GM23338 (cell line): ENCODE measurements around the gene GPC6. TPM values are rescaled to one million over a fixed set of nuclear protein-coding genes. Genes with fewer than 3 reads are reported as not detected.

Experiments
- ATAC-seq: fragments of 200-7000 bp; cut with Tn5 transposase; 3 replicates; pipeline ENCODE4 v1.9.1; 2020
- DNase-seq: peaks from one replicate; pipeline ENCODE4 v3.0.0-alpha.2; 2015; ENCODE audit warnings: low spot score
- H2AFZ ChIP-seq: fragments of 200-600 bp; sonication (generic); 2 replicates; pipeline ENCODE4 v1.8.0; 2016; ENCODE audit warnings: antibody characterized with exemption, mild to moderate bottlenecking, moderate library complexity
- H3F3A ChIP-seq: fragments of 200-600 bp; sonication (generic); replicated peaks from 2 replicates; pipeline ENCODE4 v1.8.0; 2017; ENCODE audit warnings: antibody characterized with exemption, mixed run types, low read depth
- H3K27ac ChIP-seq: fragments of 200-600 bp; sonication (generic); 2 replicates; pipeline ENCODE4 v1.6.1; 2016; ENCODE audit warnings: low read depth
- H3K27me3 ChIP-seq: fragments of 200-600 bp; sonication (generic); 2 replicates; pipeline ENCODE4 v1.8.0; 2016; ENCODE audit warnings: mild to moderate bottlenecking, mixed run types, moderate library complexity; ENCODE audit not compliant: insufficient read depth
- H3K36me3 ChIP-seq: fragments of 200-600 bp; sonication (generic); 2 replicates; pipeline ENCODE4 v1.8.0; 2016; ENCODE audit warnings: mild to moderate bottlenecking; ENCODE audit not compliant: insufficient read depth
- H3K4me1 ChIP-seq: fragments of 200-600 bp; sonication (generic); 2 replicates; pipeline ENCODE4 v1.8.0; 2016; ENCODE audit warnings: mild to moderate bottlenecking, moderate library complexity; ENCODE audit not compliant: insufficient read depth
- H3K4me2 ChIP-seq: fragments of 200-600 bp; sonication (generic); 2 replicates; pipeline ENCODE4 v1.7.1; 2017; ENCODE audit warnings: mixed run types
- H3K4me3 ChIP-seq: fragments of 200-600 bp; sonication (generic); 2 replicates; pipeline ENCODE4 v1.6.1; 2016; ENCODE audit warnings: mixed run types
- H3K79me2 ChIP-seq: fragments of 200-600 bp; sonication (generic); replicated peaks from 2 replicates; pipeline ENCODE4 v1.8.0; 2017; ENCODE audit warnings: mild to moderate bottlenecking; ENCODE audit not compliant: insufficient read depth
- H3K9me2 ChIP-seq: fragments of 200-600 bp; sonication (generic); 2 replicates; pipeline ENCODE4 v1.8.0; 2017; ENCODE audit not compliant: insufficient read depth
- H4K20me1 ChIP-seq: fragments of 200-600 bp; sonication (generic); replicated peaks from 2 replicates; pipeline ENCODE4 v1.8.0; 2017; ENCODE audit warnings: mild to moderate bottlenecking; ENCODE audit not compliant: insufficient read depth
- H3K27ac Mint-ChIP-seq: 2 replicates; pipeline ENCODE4 v1.8.0; 2020; ENCODE audit warnings: inconsistent platforms, mild to moderate bottlenecking, moderate library complexity, mixed read lengths
- H3K27me3 Mint-ChIP-seq: 3 replicates; pipeline ENCODE4 v1.8.0; 2022; ENCODE audit warnings: low read depth, mild to moderate bottlenecking, moderate library complexity, mixed read lengths, inconsistent platforms; ENCODE audit not compliant: insufficient read depth, poor library complexity
- H3K36me3 Mint-ChIP-seq: 3 replicates; pipeline ENCODE4 v1.8.0; 2021; ENCODE audit warnings: low read depth, mild to moderate bottlenecking, inconsistent platforms, moderate library complexity, mixed read lengths
- H3K4me1 Mint-ChIP-seq: 3 replicates; pipeline ENCODE4 v1.8.0; 2020; ENCODE audit warnings: mild to moderate bottlenecking, inconsistent platforms, mixed read lengths
- H3K4me3 Mint-ChIP-seq: 3 replicates; pipeline ENCODE4 v1.8.0; 2021; ENCODE audit warnings: moderate library complexity, mild to moderate bottlenecking, inconsistent platforms, mixed read lengths
- H3K9me3 Mint-ChIP-seq: 3 replicates; pipeline ENCODE4 v1.8.0; 2020; ENCODE audit warnings: moderate library complexity, mild to moderate bottlenecking, inconsistent platforms, mixed read lengths
- JUNB ChIP-seq: IDR thresholded peaks from one replicate; pipeline ENCODE4 v1.6.1; 2016; ENCODE audit warnings: antibody characterized with exemption; ENCODE audit not compliant: unreplicated experiment
- NANOG ChIP-seq: IDR thresholded peaks from 2 replicates; pipeline ENCODE4 v1.6.1; 2016; ENCODE audit warnings: antibody characterized with exemption, borderline replicate concordance
- STAT1 ChIP-seq: IDR thresholded peaks from one replicate; pipeline ENCODE4 v1.6.1; 2016; ENCODE audit warnings: antibody characterized with exemption; ENCODE audit not compliant: unreplicated experiment
- polyA plus RNA-seq: library from polyadenylated mRNA; unstranded; fragments of >200 nt; fragmentation: Nextera tagmentation; extraction: Ambion mirVana; gene quantifications from 2 replicates; pipeline ENCODE4 v1.2.1, GENCODE V29; 2016
- total RNA-seq: library from RNA; depleted of rRNA; stranded (reverse); fragments of >200 nt; shearing (Covaris generic); gene quantifications from 2 replicates; pipeline ENCODE4 v1.2.3, GENCODE V29; 2014
- TF ChIP-seq, protein P1 (sequence below): IDR thresholded peaks from one replicate; pipeline ENCODE4 v1.6.1; 2018; ENCODE audit warnings: antibody characterized with exemption; ENCODE audit not compliant: unreplicated experiment
- TF ChIP-seq, protein P2 (sequence below): fragments of 250-450 bp; sonication (Bioruptor Pico); IDR thresholded peaks from 2 replicates; pipeline ENCODE4 v1.5.0; 2020; ENCODE audit warnings: mild to moderate bottlenecking, moderate library complexity
- TF ChIP-seq, protein P3 (sequence below), 2 experiments: fragments of 200-600 bp in 1 of 2; sonication (generic) in 1 of 2; conservative IDR thresholded peaks; 2 replicates each; pipeline versions ENCODE4 v1.5.1 to v1.6.1; 2016 to 2017; ENCODE audit warnings: antibody characterized with exemption in 2 of 2, low read depth in 2 of 2, mild to moderate bottlenecking in 2 of 2, moderate library complexity in 1 of 2

GPC6 gene
- total and polyA plus RNA-seq, 2 experiments from 2014 or later: 6.4 to 28.6 TPM

DNA sequence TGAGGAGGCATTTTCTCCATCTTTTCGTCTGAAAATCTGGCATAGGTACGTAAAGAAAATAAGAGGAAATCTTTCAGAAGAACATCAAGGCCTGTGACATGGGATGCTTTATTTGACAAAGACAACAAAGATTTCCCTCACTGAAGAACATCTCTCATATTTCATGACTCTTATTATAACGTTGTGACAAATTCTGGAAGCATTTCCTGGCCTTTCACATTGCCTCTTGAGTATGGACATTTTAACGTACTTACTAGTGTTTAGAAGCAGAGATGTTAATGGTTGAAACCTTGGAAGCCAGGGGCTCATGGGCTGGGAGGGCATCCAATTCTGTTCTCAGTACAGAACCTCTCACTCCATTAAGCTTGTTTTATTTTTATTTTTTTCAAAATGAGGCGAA lies 1042.1 kb downstream of the GPC6 start:
- no peaks in the 10 kb centered on the region for H3K36me3 ChIP-seq
- no peak overlapping the region for H3K27ac ChIP-seq
- no peaks in the 10 kb centered on the region for H3K79me2 ChIP-seq
- H3K4me1 ChIP-seq: no peaks in the 10 kb centered on the region
- H3K4me3 ChIP-seq: no peak overlapping the region
- no peaks in the 10 kb centered on the region for H3K27me3 Mint-ChIP-seq
- no peak overlapping the region for H3K4me3 Mint-ChIP-seq
- H4K20me1 ChIP-seq: no peaks in the 10 kb centered on the region
- DNase-seq (no peak), ATAC-seq (no peak)
- no peaks in the 10 kb centered on the region for H3K36me3 Mint-ChIP-seq
- no peaks in the 10 kb centered on the region for H3K9me2 ChIP-seq
- no peak for TF ChIP-seq JUNB
- H3K9me3 Mint-ChIP-seq: no peaks in the 10 kb centered on the region; the same call in 2 of the 3 replicates
- no peaks in the 10 kb centered on the region for H3F3A ChIP-seq
- H3K4me2 ChIP-seq: no peak overlapping the region
- H2AFZ ChIP-seq: no peak overlapping the region
- H3K4me1 Mint-ChIP-seq: no peaks in the 10 kb centered on the region; the same call in 2 of the 3 replicates
- H3K27me3 ChIP-seq: no peaks in the 10 kb centered on the region
- no peak overlapping the region for H3K27ac Mint-ChIP-seq

DNA sequence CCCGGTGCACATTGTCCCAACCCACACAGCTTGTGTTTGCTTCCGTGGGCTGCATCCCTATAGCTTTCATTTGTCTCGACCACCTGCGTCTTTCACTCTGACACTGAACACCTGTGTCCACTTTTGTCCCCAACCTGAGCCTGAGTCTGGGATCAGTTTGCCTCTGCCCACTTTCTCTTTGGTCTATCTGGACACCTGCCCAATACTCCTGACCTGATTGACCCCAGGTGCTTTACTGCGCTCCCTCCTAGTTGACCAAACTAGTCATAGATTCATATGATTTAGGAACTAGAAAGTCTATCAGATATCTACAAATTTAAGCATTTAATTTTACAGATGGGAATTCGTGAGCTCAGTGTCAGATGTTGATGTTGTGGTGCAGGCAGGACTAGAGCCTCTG lies 1043.0 kb downstream of the GPC6 start:
- H3K27ac ChIP-seq: no peak overlapping the region
- no peaks in the 10 kb centered on the region for H3K27me3 Mint-ChIP-seq
- no peak for ATAC-seq
- H3K4me1 ChIP-seq: no peaks in the 10 kb centered on the region
- H2AFZ ChIP-seq: no peak overlapping the region
- TF ChIP-seq NANOG (no peak), STAT1 (no peak)
- TF ChIP-seq, protein P1, sequence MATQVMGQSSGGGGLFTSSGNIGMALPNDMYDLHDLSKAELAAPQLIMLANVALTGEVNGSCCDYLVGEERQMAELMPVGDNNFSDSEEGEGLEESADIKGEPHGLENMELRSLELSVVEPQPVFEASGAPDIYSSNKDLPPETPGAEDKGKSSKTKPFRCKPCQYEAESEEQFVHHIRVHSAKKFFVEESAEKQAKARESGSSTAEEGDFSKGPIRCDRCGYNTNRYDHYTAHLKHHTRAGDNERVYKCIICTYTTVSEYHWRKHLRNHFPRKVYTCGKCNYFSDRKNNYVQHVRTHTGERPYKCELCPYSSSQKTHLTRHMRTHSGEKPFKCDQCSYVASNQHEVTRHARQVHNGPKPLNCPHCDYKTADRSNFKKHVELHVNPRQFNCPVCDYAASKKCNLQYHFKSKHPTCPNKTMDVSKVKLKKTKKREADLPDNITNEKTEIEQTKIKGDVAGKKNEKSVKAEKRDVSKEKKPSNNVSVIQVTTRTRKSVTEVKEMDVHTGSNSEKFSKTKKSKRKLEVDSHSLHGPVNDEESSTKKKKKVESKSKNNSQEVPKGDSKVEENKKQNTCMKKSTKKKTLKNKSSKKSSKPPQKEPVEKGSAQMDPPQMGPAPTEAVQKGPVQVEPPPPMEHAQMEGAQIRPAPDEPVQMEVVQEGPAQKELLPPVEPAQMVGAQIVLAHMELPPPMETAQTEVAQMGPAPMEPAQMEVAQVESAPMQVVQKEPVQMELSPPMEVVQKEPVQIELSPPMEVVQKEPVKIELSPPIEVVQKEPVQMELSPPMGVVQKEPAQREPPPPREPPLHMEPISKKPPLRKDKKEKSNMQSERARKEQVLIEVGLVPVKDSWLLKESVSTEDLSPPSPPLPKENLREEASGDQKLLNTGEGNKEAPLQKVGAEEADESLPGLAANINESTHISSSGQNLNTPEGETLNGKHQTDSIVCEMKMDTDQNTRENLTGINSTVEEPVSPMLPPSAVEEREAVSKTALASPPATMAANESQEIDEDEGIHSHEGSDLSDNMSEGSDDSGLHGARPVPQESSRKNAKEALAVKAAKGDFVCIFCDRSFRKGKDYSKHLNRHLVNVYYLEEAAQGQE: no peak
- TF ChIP-seq, protein P2, sequence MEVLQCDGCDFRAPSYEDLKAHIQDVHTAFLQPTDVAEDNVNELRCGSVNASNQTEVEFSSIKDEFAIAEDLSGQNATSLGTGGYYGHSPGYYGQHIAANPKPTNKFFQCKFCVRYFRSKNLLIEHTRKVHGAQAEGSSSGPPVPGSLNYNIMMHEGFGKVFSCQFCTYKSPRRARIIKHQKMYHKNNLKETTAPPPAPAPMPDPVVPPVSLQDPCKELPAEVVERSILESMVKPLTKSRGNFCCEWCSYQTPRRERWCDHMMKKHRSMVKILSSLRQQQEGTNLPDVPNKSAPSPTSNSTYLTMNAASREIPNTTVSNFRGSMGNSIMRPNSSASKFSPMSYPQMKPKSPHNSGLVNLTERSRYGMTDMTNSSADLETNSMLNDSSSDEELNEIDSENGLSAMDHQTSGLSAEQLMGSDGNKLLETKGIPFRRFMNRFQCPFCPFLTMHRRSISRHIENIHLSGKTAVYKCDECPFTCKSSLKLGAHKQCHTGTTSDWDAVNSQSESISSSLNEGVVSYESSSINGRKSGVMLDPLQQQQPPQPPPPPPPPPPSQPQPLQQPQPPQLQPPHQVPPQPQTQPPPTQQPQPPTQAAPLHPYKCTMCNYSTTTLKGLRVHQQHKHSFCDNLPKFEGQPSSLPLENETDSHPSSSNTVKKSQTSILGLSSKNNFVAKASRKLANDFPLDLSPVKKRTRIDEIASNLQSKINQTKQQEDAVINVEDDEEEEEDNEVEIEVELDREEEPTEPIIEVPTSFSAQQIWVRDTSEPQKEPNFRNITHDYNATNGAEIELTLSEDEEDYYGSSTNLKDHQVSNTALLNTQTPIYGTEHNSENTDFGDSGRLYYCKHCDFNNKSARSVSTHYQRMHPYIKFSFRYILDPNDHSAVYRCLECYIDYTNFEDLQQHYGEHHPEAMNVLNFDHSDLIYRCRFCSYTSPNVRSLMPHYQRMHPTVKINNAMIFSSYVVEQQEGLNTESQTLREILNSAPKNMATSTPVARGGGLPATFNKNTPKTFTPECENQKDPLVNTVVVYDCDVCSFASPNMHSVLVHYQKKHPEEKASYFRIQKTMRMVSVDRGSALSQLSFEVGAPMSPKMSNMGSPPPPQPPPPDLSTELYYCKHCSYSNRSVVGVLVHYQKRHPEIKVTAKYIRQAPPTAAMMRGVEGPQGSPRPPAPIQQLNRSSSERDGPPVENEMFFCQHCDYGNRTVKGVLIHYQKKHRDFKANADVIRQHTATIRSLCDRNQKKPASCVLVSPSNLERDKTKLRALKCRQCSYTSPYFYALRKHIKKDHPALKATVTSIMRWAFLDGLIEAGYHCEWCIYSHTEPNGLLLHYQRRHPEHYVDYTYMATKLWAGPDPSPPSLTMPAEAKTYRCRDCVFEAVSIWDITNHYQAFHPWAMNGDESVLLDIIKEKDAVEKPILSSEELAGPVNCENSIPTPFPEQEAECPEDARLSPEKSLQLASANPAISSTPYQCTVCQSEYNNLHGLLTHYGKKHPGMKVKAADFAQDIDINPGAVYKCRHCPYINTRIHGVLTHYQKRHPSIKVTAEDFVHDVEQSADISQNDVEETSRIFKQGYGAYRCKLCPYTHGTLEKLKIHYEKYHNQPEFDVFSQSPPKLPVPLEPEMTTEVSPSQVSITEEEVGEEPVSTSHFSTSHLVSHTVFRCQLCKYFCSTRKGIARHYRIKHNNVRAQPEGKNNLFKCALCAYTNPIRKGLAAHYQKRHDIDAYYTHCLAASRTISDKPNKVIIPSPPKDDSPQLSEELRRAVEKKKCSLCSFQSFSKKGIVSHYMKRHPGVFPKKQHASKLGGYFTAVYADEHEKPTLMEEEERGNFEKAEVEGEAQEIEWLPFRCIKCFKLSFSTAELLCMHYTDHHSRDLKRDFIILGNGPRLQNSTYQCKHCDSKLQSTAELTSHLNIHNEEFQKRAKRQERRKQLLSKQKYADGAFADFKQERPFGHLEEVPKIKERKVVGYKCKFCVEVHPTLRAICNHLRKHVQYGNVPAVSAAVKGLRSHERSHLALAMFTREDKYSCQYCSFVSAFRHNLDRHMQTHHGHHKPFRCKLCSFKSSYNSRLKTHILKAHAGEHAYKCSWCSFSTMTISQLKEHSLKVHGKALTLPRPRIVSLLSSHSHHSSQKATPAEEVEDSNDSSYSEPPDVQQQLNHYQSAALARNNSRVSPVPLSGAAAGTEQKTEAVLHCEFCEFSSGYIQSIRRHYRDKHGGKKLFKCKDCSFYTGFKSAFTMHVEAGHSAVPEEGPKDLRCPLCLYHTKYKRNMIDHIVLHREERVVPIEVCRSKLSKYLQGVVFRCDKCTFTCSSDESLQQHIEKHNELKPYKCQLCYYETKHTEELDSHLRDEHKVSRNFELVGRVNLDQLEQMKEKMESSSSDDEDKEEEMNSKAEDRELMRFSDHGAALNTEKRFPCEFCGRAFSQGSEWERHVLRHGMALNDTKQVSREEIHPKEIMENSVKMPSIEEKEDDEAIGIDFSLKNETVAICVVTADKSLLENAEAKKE (CRISPR knock-in tag): no peak
- TF ChIP-seq, protein P3, sequence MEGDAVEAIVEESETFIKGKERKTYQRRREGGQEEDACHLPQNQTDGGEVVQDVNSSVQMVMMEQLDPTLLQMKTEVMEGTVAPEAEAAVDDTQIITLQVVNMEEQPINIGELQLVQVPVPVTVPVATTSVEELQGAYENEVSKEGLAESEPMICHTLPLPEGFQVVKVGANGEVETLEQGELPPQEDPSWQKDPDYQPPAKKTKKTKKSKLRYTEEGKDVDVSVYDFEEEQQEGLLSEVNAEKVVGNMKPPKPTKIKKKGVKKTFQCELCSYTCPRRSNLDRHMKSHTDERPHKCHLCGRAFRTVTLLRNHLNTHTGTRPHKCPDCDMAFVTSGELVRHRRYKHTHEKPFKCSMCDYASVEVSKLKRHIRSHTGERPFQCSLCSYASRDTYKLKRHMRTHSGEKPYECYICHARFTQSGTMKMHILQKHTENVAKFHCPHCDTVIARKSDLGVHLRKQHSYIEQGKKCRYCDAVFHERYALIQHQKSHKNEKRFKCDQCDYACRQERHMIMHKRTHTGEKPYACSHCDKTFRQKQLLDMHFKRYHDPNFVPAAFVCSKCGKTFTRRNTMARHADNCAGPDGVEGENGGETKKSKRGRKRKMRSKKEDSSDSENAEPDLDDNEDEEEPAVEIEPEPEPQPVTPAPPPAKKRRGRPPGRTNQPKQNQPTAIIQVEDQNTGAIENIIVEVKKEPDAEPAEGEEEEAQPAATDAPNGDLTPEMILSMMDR (conservative IDR thresholded peaks at IDR 0.05; ENCODE audit: low read depth in 2 of 2): no peak
- H3K4me1 Mint-ChIP-seq: no peaks in the 10 kb centered on the region; the same call in 2 of the 3 replicates
- no peaks in the 10 kb centered on the region for H3K27me3 ChIP-seq
- H3K4me3 Mint-ChIP-seq: no peak overlapping the region
- no peaks in the 10 kb centered on the region for H3K36me3 ChIP-seq
- H3K9me3 Mint-ChIP-seq: no peaks in the 10 kb centered on the region; the same call in 2 of the 3 replicates
- DNase-seq: no peak
- no peak overlapping the region for H3K27ac Mint-ChIP-seq
- no peaks in the 10 kb centered on the region for H3K36me3 Mint-ChIP-seq
- no peak overlapping the region for H3K4me2 ChIP-seq
- H3K79me2 ChIP-seq: no peaks in the 10 kb centered on the region
- H3F3A ChIP-seq: no peaks in the 10 kb centered on the region
- no peaks in the 10 kb centered on the region for H4K20me1 ChIP-seq
- H3K9me2 ChIP-seq: no peaks in the 10 kb centered on the region
- no peak overlapping the region for H3K4me3 ChIP-seq
